Measurements from ENCODE around the gene ADGRF1. TPM values are rescaled to one million over a fixed set of nuclear protein-coding genes. Genes with fewer than 3 reads are reported as not detected.
A peak's percentile ranks its signal among the peaks of the same experiment; 100 is the strongest.

Gene ADGRF1
- total RNA-seq, 1 experiment from 2014 or later: 39.6 TPM

GRCh38 chr6:47007657-47008396 lies 34.3 kb downstream of the ADGRF1 start:
- TF ChIP-seq, protein P1, sequence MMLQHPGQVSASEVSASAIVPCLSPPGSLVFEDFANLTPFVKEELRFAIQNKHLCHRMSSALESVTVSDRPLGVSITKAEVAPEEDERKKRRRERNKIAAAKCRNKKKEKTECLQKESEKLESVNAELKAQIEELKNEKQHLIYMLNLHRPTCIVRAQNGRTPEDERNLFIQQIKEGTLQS (IDR thresholded peaks at IDR 0.05): no peak
- no peak for TF ChIP-seq EZH2 (IDR thresholded peaks at IDR 0.05)
- no peak for TF ChIP-seq ELF1 (IDR thresholded peaks at IDR 0.05; ENCODE audit: borderline replicate concordance, low read depth)
- no peak for TF ChIP-seq SRF (IDR thresholded peaks at IDR 0.05; ENCODE audit: low read depth)
- no peak for TF ChIP-seq JUND (IDR thresholded peaks at IDR 0.05)
- TF ChIP-seq RAD21 (IDR thresholded peaks at IDR 0.05; ENCODE audit: low read depth): no peak
- TF ChIP-seq CEBPB (IDR thresholded peaks at IDR 0.05; ENCODE audit: low read depth): no peak
- TF ChIP-seq EZH2phosphoT487 (IDR thresholded peaks at IDR 0.05; ENCODE audit: borderline replicate concordance): no peak
- TF ChIP-seq, protein P2, sequence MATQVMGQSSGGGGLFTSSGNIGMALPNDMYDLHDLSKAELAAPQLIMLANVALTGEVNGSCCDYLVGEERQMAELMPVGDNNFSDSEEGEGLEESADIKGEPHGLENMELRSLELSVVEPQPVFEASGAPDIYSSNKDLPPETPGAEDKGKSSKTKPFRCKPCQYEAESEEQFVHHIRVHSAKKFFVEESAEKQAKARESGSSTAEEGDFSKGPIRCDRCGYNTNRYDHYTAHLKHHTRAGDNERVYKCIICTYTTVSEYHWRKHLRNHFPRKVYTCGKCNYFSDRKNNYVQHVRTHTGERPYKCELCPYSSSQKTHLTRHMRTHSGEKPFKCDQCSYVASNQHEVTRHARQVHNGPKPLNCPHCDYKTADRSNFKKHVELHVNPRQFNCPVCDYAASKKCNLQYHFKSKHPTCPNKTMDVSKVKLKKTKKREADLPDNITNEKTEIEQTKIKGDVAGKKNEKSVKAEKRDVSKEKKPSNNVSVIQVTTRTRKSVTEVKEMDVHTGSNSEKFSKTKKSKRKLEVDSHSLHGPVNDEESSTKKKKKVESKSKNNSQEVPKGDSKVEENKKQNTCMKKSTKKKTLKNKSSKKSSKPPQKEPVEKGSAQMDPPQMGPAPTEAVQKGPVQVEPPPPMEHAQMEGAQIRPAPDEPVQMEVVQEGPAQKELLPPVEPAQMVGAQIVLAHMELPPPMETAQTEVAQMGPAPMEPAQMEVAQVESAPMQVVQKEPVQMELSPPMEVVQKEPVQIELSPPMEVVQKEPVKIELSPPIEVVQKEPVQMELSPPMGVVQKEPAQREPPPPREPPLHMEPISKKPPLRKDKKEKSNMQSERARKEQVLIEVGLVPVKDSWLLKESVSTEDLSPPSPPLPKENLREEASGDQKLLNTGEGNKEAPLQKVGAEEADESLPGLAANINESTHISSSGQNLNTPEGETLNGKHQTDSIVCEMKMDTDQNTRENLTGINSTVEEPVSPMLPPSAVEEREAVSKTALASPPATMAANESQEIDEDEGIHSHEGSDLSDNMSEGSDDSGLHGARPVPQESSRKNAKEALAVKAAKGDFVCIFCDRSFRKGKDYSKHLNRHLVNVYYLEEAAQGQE (IDR thresholded peaks at IDR 0.05; ENCODE audit: low read depth): no peak
- TF ChIP-seq, protein P3, sequence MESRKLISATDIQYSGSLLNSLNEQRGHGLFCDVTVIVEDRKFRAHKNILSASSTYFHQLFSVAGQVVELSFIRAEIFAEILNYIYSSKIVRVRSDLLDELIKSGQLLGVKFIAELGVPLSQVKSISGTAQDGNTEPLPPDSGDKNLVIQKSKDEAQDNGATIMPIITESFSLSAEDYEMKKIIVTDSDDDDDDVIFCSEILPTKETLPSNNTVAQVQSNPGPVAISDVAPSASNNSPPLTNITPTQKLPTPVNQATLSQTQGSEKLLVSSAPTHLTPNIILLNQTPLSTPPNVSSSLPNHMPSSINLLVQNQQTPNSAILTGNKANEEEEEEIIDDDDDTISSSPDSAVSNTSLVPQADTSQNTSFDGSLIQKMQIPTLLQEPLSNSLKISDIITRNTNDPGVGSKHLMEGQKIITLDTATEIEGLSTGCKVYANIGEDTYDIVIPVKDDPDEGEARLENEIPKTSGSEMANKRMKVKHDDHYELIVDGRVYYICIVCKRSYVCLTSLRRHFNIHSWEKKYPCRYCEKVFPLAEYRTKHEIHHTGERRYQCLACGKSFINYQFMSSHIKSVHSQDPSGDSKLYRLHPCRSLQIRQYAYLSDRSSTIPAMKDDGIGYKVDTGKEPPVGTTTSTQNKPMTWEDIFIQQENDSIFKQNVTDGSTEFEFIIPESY (IDR thresholded peaks at IDR 0.05; ENCODE audit: extremely low read depth, insufficient replicate concordance, low read length): no peak
- TF ChIP-seq TCF7L2 (IDR thresholded peaks at IDR 0.05; ENCODE audit: borderline replicate concordance, extremely low read depth, insufficient read depth, insufficient read length): no peak
- no peak for TF ChIP-seq EGR1 (IDR thresholded peaks at IDR 0.05; ENCODE audit: low read depth)
- TF ChIP-seq POLR2A (IDR thresholded peaks at IDR 0.05; ENCODE audit: borderline replicate concordance, extremely low read depth, insufficient read depth, insufficient read length): no peak
- no peak for TF ChIP-seq CBX3 (IDR thresholded peaks at IDR 0.05; ENCODE audit: low read depth)
- TF ChIP-seq CTCF (IDR thresholded peaks at IDR 0.05 in 2 of 3, conservative IDR thresholded peaks at IDR 0.05 in 1 of 3; ENCODE audit: borderline replicate concordance in 1 of 3, insufficient read depth in 1 of 3, low read depth in 2 of 3, low read length in 2 of 3): no peak
- Histone ChIP-seq H3K9me2 (ENCODE audit: insufficient read depth) (no peaks in the 10 kb centered on the region), H3K9ac (ENCODE audit: low read length) (no peak overlapping the region), H3K27me3 (ENCODE audit: insufficient read depth, low read length) (no peaks in the 10 kb centered on the region), H4K20me1 (ENCODE audit: insufficient read depth) (no peaks in the 10 kb centered on the region), H3K4me2 (ENCODE audit: low read length) (no peak overlapping the region), H3K27ac (ENCODE audit: low read depth, low read length) (no peak overlapping the region), H3K79me2 (ENCODE audit: insufficient read depth, low read length) (no peaks in the 10 kb centered on the region), H3K4me1 (ENCODE audit: control insufficient read depth in 1 of 2, insufficient read depth in 2 of 2, low read length in 2 of 2) (no peaks in the 10 kb centered on the region), H2AFZ (ENCODE audit: low read depth, low read length, poor library complexity, severe bottlenecking) (no peak overlapping the region), H3K9me3 (ENCODE audit: control insufficient read depth in 1 of 2, insufficient read depth in 1 of 2, low read depth in 1 of 2, low read length in 2 of 2) (no peaks in the 10 kb centered on the region), H3K4me3 (replicated peaks in 1 of 2; ENCODE audit: low read depth in 1 of 2, low read length in 2 of 2) (no peak overlapping the region), H3K36me3 (ENCODE audit: control insufficient read depth in 1 of 2, insufficient read depth in 2 of 2, low read length in 2 of 2) (peaks cover 0 to 21% of the 10 kb centered on the region in 2 experiments; a peak in 1 of 4 replicates)
- RAD21 ChIA-PET (ENCODE audit: low non-redundant PET in 1 of 2, low total read pairs in 2 of 2, uncharacterized antibody in 2 of 2, unreplicated experiment in 2 of 2): no interaction called here
- DNase-seq (ENCODE audit: low read depth, low spot score) (no peak), ATAC-seq (peak; percentile 71; the same call in 1 of the 2 replicates)
- intact Hi-C loops (cut with micrococcal nuclease): no loop called here
- no TSS peak for BruUV-seq (replicated peaks)
- POLR2A ChIA-PET: no interaction called here
- CTCF ChIA-PET: no interaction called here
